HL-60/S4 treated with phorbol 12-myristate 13-acetate at 8.2 ng/mL for 4 days and 3 days (cell line): ENCODE measurements around the gene PPP2R2C.

Source experiments
- in situ Hi-C: fragments of 300-500 bp; cut with MboI; formaldehyde crosslinking; loops from 2 replicates; pipeline ENCODE4 v1.15.0; 2022; ENCODE audit warnings: low sequenced_read_pairs

Gene PPP2R2C

DNA sequence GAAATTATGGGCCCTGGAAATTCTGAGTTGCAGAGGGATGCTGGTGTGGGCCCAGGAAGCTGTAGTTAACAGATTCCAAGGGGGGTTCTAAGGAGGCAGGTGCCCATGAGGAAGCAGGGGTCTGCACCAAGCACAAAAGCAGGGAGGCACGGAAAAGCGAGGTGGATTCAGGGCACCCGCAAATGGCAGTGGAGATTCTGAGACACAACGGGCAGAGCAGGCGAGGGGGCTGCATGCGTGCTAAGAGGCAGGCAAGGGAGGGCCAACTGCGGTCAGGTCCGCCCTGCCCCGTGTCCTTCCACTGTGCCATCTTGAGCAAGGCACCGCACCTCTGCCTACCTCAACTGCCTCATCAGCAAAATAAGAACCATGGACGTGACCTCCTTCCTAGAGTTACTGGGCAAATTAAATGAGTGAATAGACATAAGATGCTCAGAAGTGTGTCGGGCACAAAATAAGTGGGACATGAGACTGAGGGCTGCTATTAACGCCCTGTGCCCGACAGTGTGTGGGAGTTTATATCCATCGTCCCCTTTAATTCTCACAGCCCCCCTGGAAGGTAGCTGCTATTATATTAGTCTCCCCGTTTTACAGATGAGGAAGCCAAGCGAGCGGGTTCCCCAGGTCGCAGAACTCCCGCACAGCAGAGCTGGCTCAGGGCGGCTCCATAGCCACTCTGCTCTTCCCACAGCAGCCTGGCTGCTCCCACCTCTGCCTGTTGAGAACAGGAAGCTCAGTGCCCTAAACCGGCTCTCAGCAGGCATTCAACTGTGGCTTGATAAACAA, 67.6 kb downstream of the PPP2R2C start:
- in situ Hi-C loops = no loop called here

DNA sequence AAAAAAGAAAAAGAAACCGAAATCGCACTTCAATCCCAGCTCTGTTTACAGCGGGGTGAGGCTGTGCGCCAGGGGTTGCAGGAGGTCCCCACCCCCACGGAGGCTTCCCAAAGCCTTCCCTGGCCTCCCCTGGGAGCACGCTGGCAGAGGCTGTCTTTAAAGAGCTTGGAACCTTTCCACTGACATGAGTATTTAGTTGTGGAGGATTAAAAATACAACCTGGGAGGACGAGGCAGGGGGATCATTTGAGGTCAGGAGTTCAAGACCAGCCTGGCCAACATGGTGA, 69.1 kb downstream of the PPP2R2C start:
- in situ Hi-C loops = no loop called here

DNA sequence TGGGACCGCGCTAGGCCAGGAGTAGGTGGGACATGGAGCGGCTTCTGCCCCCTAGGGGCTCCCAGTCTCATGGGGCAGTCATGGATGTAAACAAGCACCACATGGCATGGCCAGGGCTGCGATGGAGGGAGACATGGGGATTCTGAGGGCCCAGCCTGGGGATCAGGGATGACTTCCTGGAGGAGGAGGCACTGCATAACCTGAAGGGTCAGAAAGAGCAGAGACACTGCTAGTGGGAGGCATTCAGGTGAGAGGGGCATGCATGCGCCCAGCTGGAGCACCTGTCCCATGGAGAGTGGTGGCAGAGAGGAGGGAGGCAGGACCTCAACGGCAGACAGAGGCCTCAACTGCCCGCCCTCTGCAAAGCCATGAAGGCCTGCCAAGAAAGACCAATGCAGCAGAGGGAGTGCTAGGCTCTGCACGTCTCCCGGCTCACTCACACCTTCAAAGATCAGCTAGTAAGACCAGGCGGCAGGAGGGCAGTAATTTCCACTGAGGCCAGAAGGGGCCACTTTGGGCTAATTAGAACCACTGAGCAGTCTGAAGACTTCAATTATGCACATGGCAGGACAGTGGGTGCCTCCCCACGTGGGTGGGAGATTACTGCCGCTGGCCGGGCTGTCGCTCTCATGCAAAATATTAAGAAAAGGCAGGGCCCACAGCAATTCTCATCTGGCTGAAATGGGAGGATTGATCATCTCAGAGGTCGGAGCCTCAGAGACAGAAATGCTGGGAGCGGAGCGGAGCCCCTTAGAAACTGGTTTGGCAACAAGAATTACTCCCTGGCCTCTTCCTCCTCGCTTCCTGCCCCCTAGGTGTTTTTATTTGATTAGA, 69.6 kb downstream of the PPP2R2C start:
- in situ Hi-C loops = no loop called here

DNA sequence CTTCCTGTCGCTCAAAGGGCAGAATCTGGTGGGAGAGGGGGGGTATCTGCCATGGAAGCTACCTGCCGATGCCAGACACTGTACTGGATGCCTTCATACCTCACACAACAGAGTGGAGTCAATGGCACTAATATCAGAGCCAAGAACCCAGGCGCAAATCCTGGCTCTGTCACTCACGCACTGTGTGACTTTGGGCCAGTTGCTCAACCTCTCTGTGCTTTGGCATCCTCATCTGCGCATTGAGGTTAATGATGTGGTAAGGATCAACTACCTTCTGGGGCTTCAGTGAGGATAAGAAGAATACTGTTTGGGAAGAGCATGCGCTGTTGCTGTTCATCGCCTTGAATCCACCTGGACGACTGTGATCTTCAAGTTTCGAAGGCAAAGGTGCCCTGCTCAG, 70.6 kb downstream of the PPP2R2C start:
- in situ Hi-C loops = no loop called here

DNA sequence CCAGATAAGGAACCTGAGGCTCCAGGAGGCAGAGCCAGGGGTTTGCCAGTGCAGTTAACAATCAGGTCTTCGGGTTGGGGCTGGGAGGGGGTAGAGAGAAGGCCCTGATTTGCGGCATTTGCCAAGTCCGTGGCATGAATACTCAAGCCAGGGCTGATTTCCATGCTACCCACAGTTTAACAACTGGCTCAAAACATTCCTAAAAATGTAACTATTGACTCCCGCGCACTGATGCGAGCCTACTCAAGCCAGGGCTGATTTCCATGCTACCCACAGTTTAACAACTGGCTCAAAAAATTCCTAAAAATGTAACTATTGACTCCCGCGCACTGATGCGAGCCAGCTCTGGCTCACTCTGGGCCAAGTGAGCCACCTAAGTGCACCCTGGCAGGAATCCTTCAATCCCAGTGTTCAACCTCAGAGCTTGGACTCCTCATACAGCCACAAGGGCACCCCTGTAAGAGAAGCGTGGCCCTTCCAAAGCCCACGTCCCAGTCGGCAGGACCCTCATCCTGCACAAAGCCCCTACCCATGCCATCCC, 75.6 kb downstream of the PPP2R2C start:
- in situ Hi-C loops = no loop called here

DNA sequence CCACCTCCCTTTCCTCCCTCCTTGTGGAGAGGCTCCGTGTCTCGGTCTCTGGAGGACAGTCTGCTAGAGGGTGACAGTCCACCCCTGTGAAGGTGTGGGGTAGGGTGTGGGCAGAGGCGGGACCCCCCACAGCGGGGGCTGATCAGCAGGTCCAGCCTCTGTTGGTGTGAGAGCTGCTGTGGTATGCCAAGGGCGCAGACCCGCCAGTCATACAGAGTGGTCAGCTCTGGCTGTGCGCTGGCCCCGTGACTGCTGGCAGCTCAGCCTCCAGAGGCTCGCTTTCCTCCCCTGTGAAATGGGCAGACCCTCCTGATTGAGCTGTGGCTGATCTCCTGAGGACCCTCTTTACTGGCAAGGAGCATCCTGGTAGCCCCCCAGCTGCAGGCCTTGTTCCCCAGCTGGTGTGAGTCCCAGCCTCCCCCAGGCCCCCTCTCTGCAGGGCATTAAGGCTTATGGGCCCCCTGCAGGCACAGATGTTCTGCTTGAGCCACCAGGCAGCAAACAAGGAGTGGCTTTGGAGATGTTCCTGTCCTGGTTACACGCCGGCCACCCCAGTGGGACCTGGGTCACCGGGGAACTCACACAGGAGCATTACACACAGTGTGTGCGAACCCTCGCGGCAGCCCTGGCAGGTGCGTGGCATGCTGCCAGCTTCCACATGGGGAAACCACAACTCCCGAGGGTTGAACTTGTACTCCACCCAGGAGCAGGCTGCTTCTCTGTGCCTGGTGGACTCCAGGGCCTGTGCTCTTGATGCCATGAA, 76.8 kb downstream of the PPP2R2C start:
- in situ Hi-C loops = no loop called here

DNA sequence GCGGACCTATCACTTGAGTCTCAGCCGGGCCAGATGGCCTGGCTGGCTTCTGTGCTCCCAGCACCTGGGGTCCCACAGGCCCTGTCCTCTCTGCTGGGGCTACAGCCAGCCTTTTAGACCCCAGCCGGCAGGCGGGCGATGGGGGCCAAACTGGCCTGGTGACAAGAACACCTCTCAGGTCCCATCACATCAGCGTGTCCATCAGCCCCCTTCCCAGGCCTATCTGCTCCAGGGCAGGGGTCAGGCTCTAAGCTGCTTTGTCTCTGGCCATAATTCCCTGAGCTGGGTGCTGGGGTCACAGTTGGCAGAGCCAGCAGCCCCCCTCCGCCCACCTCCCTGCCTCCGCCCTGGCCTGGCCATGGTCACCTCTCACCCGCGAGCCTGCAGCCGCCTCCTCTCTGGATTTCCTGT, 77.7 kb downstream of the PPP2R2C start:
- in situ Hi-C loops = no loop called here

DNA sequence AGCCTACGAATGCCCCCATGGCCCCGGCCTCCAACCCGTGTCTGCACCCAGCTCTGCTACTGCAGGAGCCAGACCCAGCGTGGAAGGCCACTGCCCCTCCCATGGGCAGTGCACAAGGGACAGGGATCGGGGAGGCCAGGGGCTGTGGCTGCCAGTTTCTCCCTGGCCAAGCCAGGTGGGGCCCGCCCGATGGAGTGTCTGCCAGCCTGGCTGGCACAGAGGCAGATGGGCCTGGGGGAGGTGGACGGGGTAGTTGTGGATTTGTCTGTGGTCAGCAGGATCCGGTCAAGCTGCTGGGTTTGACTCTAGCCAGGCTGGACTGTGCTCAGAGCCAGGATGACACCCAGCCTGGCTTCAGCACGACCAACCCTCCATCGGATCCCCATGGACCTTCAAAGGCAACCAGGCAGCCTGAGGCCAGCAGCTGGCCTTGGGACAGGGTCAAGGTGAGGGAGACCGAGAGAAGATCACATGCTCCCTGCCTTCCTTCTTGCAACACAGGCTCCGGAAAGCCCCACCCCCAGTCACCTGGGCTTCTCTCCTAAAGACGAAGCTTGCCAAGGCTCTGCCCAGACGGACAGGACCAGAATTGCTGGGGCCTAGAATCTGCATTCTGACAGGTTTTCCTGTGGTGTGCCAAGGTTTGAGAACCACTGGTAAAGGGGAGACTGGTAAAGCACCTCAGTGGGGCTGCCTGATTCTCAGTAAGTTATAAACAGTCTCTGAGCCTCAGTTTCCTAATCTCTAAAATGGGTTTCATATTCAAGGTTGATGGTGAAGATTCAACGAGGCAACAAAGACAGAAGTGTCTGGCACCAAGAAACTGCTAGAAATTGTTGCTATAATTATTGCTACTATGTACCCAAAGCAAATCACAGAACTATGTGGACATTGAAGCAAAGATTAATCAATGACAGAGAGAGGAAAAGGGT, 78.6 kb downstream of the PPP2R2C start:
- in situ Hi-C loops = no loop called here

DNA sequence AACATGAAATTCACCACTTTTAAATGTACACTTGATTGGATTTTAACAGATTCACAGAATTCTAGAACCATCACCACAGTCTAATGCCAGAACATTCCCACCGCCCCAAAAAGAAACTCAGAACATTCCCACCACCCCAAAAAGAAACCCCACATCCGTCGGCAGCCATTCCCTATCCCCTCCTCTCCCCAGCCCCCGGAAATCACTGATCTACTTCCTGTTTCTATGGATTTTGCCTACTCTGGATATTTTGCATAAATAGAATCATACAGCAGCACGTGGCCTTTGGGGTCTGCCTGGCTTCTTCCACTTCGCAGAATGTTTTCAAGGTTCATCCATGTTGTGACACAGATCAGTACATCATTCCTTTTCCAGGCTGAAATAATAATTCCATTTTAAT, 79.3 kb downstream of the PPP2R2C start:
- in situ Hi-C loops = no loop called here

DNA sequence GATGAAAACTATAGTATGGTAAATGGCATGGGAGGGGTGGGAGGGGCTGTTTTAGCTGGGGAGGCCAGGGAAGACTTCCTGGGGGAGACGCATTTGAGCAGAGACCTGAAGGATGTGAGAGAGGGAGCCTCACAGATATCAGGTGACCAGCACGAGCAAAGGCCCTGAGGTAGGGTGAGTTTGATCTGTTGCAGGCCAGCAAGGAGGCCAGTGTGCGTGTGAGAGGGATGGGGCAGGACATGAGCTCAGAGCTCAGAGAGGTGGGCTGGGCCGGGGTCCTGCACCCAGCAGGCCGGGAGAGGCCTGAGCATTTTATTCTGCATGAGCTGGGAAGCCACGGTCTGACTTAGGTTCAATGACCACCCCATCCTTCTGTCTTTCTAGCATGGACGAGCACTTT, 80.0 kb downstream of the PPP2R2C start:
- in situ Hi-C loops = no loop called here

DNA sequence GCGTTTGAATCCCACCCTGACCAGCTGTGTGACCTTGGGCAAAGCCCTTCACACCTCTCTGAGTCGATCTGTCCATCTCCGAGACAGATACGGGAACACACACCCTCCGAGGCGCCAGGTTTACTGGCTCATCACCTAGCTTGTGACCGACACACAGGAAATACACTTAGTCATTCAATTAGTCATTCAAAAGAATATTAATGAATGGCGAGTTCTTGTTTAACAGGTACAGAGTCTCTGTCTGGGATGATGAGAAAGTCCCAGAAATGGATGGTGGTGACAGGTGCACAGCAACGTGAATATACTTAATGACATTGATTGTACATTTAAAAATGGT, 80.6 kb downstream of the PPP2R2C start:
- in situ Hi-C loops = no loop called here

DNA sequence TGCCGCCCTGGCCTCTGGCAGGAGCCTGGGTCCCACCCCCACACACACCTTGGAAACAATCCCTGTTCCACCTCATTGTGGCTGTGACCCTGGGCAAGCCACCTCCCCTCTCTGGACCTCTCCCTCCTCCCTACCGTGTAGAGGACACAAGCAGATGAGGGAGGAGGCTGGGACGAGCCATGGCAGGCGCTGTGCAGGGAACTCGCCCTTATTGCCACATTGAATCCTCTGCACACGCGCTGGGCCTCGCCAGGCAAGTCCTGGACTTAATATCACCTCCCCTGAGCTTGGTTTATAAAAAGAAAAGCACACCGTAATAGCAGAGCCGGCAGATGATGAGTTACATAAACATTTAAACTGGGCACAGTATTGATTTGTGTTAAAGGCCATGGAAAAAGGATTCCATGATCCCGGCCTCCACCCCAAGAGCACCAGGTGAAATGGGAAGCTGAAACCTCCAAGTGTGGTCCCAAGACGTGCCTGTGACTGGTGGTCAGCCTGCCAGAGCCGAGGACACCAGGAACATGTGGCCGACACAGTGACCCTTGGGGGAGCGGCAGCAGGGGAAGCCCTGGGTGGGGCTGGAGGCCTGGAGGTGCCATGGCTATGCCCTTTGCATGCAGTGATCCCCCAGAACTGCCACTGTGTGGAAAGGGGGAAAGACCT, 81.1 kb downstream of the PPP2R2C start:
- in situ Hi-C loops = no loop called here

DNA sequence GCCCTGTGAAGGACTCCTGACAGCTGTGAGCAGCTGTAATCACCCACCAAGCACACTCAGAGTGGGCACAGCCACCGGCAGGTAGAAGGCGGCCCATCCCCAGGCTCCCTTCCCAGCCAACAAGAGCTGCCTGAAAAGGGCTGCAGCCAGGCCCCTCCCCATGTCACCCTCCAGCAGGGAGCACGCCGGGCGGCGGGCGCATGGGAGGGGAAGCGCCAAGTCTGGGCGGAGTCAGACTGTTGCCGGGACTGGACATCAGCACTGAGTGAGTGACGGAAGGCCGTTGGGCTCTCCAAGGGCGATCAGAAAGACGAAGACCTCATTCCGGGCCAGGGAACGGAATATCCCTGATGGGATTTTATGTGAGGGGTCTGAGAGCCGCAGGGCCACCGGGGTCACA, 82.1 kb downstream of the PPP2R2C start:
- in situ Hi-C loops = no loop called here

DNA sequence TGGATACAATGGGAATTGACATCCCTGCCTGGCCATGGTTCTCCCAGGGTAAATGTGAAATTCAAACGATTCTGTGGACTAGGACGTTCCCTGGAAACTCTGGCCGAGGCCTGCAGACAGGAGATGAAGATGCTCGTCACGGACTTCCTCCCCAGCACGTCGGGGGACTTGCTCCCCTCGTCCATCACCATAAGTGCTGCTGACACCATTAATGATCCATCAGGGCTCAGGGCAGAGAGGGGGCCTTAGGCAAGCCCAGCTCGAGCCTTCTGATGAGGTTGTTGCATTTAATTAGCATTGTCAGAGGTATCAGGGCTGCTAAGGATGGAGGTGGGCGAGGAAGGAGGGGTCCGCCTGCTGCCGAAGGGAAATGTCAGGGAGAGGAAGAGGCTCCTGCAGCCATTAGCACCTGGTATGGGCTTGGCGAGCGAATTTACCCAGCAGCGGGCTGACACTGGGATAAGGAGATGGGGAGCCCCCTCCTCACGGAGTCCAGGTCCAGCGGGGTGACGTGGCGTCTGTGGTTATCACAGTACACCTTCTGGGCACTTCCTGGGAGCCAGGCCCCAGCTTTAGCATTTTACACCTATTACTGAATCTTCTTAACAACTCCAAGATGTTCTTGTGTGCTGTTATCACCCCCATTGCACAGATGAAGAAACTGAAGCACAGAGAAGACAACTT, 83.1 kb downstream of the PPP2R2C start:
- in situ Hi-C loops = no loop called here

DNA sequence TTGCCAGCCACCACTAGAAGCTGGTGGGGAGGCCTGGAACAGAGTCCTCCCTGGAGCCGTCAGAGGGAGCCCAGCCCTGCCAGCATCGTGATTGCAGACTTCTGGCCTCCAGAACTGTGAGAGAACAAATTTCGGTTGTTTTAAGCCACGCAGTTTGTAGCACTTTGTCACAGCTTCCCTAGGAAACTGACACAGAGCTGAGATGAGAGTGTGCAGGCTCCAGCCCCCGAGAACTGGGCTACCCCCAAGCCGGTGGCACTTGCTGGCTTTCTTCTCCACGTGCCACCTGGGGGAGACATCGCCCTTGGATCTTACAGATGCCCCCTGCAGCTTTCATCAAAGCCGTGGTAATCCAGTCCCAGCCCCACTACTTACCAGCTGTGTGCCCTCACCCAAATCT, 83.7 kb downstream of the PPP2R2C start:
- in situ Hi-C loops = no loop called here

DNA sequence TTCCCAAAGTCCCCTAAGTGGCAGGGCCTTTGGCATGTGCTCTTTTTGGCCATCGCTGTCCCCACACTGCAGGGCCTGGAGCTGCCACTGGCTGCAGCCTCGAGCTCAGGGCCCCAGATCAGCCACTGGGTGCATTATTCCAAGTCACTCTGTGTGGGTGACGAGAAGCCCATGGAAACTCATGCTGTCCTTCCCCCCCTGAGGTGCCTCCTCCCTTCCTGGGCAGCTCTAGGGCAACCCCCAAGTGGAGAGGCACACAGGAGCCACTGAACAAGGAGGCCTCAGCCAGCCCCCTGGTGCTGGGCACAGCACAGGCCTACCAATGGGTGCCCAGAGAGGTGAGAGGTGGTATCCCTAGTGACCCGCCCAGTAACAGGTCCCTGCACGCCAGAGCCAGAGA, 84.5 kb downstream of the PPP2R2C start:
- in situ Hi-C loops = no loop called here

DNA sequence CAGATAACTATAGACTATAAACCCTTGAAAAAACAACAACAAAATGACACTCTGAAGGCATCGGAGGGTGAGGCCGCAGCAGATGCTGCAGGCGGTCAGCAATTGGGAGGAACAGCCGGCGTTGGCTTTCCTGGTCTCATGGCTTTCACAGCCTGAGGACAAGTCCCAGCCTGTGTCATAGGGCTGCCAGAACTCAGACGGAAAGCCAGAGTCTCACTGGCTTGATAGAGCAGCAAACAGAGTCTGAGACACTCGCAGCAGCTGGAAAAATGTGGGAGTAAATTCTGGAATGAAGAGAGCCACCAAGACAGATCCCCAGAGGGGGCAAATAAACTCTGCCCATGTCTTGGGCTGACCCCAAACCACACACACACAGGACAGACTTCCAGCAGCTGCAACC, 86.3 kb downstream of the PPP2R2C start:
- in situ Hi-C loops = no loop called here

DNA sequence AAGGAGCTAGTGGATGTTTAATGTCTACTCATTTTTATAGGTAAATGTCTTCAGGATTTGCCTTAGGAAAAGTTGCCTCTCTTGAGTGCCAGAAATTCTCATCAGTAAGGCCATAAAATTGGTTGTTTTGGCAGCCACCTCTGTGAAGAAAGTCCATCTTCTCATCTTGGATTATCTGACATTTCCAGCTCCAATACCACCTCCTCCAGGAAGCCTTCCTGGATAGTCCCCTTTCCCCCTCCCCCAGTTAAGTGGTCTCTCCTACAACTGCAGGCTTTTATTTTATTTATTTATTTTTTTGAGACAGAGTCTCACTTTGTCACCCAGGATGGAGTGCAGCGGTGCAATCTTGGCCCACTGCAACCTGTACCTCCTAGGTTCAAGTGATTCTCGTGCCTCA, 87.1 kb downstream of the PPP2R2C start:
- in situ Hi-C loops = no loop called here

DNA sequence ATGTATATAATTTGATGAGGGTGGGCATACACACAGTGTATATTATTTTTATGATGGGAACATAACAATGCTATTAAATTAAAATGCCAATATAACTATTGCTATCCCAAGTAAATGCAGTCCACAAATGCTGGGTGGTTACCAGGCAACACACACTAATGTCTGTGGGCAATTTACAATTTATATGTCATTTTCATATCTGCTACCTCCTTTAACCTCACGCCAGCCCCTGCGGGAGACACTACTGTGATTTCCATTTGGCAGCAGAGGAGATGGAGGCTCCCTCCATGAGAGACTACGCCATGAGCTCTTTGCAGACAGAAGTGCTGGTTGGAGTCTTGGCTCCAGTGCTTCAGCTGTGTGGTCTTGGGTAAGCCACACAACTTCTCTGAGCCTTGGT, 87.9 kb downstream of the PPP2R2C start:
- in situ Hi-C loops = no loop called here

DNA sequence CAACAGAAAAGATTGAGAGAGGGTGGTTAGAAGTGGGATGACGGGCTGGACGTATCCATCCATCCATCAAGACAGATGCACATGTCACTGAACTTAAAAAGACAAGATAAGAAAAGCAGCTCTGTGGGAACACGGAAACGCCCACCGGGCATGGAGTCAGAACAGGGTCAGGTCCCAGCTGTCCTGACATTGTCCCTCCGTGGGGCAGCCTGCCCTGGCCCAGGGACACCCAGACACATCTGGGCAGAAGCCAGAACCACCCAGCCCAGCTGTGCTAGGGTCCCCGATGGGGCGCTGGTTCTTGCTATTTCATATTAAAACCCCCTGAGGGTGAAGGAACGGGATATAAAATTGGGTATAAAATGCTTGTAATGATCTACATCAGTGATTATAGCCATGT, 88.5 kb downstream of the PPP2R2C start:
- in situ Hi-C loops = no loop called here
